NB4 (cell line): ENCODE results near the gene PHACTR3.

Experiments
- DNase-seq: peaks from one replicate; pipeline ENCODE4 v3.0.0; 2010; ENCODE audit warnings: low read depth
- H3K4me3 ChIP-seq: one replicate; pipeline ENCODE4 v1.5.1; 2011; ENCODE audit warnings: mild to moderate bottlenecking, low read depth, low read length, moderate library complexity
- CTCF ChIP-seq: IDR thresholded peaks from one replicate; pipeline ENCODE4 v1.5.1; 2012; ENCODE audit warnings: low read depth, low read length
- MAX ChIP-seq: IDR thresholded peaks from 2 replicates; pipeline ENCODE4 v1.6.1; 2011; ENCODE audit warnings: low read depth, low read length
- MYC ChIP-seq: IDR thresholded peaks from 2 replicates; pipeline ENCODE4 v1.6.1; 2011; ENCODE audit warnings: low read depth, low read length
- POLR2A ChIP-seq: IDR thresholded peaks from 2 replicates; pipeline ENCODE4 v1.6.1; 2011; ENCODE audit warnings: mild to moderate bottlenecking; ENCODE audit not compliant: insufficient read length; ENCODE audit errors: extremely low read depth

PHACTR3 gene

GRCh38 chr20:59813126-59813947 lies 209.0 kb downstream of the PHACTR3 start:
- H3K4me3 ChIP-seq: no peak overlapping the region
- DNase-seq: no peak
- TF ChIP-seq MAX: no peak
- TF ChIP-seq CTCF: no peak
- TF ChIP-seq MYC: no peak
- TF ChIP-seq POLR2A: no peak

- DNase-seq: no peak
- no peak overlapping the region for H3K4me3 ChIP-seq
- no peak for TF ChIP-seq MYC
- no peak for TF ChIP-seq CTCF
- no peak for TF ChIP-seq POLR2A
- TF ChIP-seq MAX: no peak
Observed at GRCh38 chr20:59813948-59814839, 209.9 kb downstream of the PHACTR3 start.

- no peak overlapping the region for H3K4me3 ChIP-seq
- TF ChIP-seq MAX (no peak), POLR2A (no peak), CTCF (no peak), MYC (no peak)
- DNase-seq: no peak
Observed at GRCh38 chr20:59814840-59815340, 210.6 kb downstream of the PHACTR3 start.

GRCh38 chr20:59816146-59816738 lies 211.9 kb downstream of the PHACTR3 start:
- no peak for DNase-seq
- TF ChIP-seq CTCF: no peak
- no peak overlapping the region for H3K4me3 ChIP-seq

- TF ChIP-seq MAX: no peak
- no peak for TF ChIP-seq POLR2A
- no peak for TF ChIP-seq CTCF
- no peak for TF ChIP-seq MYC
- no peak overlapping the region for H3K4me3 ChIP-seq
- no peak for DNase-seq
Observed at GRCh38 chr20:59817406-59817805, 213.1 kb downstream of the PHACTR3 start.
